ENCODE data around the gene PLCXD3.

The PLCXD3 gene

GRCh38 chr5:41425736-41426135, 84.7 kb downstream of the PLCXD3 start:
- H3K36me3 ChIP-seq (replicated peaks; ENCODE audit: low read depth, low read length) = no peaks in the 10 kb centered on the region
- H4K20me1 ChIP-seq (ENCODE audit: insufficient read depth, low read length) = no peaks in the 10 kb centered on the region
- TF ChIP-seq CTCF (IDR thresholded peaks at IDR 0.05; ENCODE audit: low read depth, low read length) = no peak
- TF ChIP-seq EZH2phosphoT487 (IDR thresholded peaks at IDR 0.05; ENCODE audit: low read depth) = no peak
- no peaks in the 10 kb centered on the region for H3K79me2 ChIP-seq (ENCODE audit: low read length)
- no peaks in the 10 kb centered on the region for H3K27me3 ChIP-seq (ENCODE audit: low read depth, low read length)
- no peak overlapping the region for H2AFZ ChIP-seq (ENCODE audit: low read depth, low read length)
- H3K9ac ChIP-seq (ENCODE audit: low read length) = no peak overlapping the region
- no peak overlapping the region for H3K27ac ChIP-seq (ENCODE audit: low read length)
- H3K4me3 ChIP-seq (ENCODE audit: low read length) = no peak overlapping the region
- H3K4me1 ChIP-seq (ENCODE audit: low read length) = no peaks in the 10 kb centered on the region
- H3K4me2 ChIP-seq (ENCODE audit: low read length) = no peak overlapping the region
- no peaks in the 10 kb centered on the region for H3K9me3 ChIP-seq (ENCODE audit: insufficient read depth, low read length)

- no peak overlapping the region for H3K27ac ChIP-seq (ENCODE audit: low read length)
- no peaks in the 10 kb centered on the region for H4K20me1 ChIP-seq (ENCODE audit: insufficient read depth, low read length)
- no peak overlapping the region for H3K9ac ChIP-seq (ENCODE audit: low read length)
- no peaks in the 10 kb centered on the region for H3K4me1 ChIP-seq (ENCODE audit: low read length)
- no peaks in the 10 kb centered on the region for H3K36me3 ChIP-seq (replicated peaks; ENCODE audit: low read depth, low read length)
- no peak overlapping the region for H3K4me2 ChIP-seq (ENCODE audit: low read length)
- no peak overlapping the region for H3K4me3 ChIP-seq (ENCODE audit: low read length)
- no peaks in the 10 kb centered on the region for H3K27me3 ChIP-seq (ENCODE audit: low read depth, low read length)
- H3K79me2 ChIP-seq (ENCODE audit: low read length) = no peaks in the 10 kb centered on the region
- TF ChIP-seq EZH2phosphoT487 (IDR thresholded peaks at IDR 0.05; ENCODE audit: low read depth) (no peak), CTCF (IDR thresholded peaks at IDR 0.05; ENCODE audit: low read depth, low read length) (no peak)
- H3K9me3 ChIP-seq (ENCODE audit: insufficient read depth, low read length) = no peaks in the 10 kb centered on the region
- no peak overlapping the region for H2AFZ ChIP-seq (ENCODE audit: low read depth, low read length)
Measured at GRCh38 chr5:41420492-41421067, 89.8 kb downstream of the PLCXD3 start.

- Histone ChIP-seq H3K27ac (ENCODE audit: low read length) (no peak overlapping the region), H3K4me1 (ENCODE audit: low read length) (no peaks in the 10 kb centered on the region), H3K4me2 (ENCODE audit: low read length) (no peak overlapping the region), H3K4me3 (ENCODE audit: low read length) (no peak overlapping the region), H3K9ac (ENCODE audit: low read length) (no peak overlapping the region), H3K79me2 (ENCODE audit: low read length) (no peaks in the 10 kb centered on the region), H4K20me1 (ENCODE audit: insufficient read depth, low read length) (no peaks in the 10 kb centered on the region), H3K27me3 (ENCODE audit: low read depth, low read length) (no peaks in the 10 kb centered on the region), H2AFZ (ENCODE audit: low read depth, low read length) (no peak overlapping the region), H3K9me3 (ENCODE audit: insufficient read depth, low read length) (no peaks in the 10 kb centered on the region), H3K36me3 (replicated peaks; ENCODE audit: low read depth, low read length) (no peaks in the 10 kb centered on the region)
- TF ChIP-seq CTCF (IDR thresholded peaks at IDR 0.05; ENCODE audit: low read depth, low read length) (no peak), EZH2phosphoT487 (IDR thresholded peaks at IDR 0.05; ENCODE audit: low read depth) (no peak)
Measured at GRCh38 chr5:41418220-41419031, 92.0 kb downstream of the PLCXD3 start.

GRCh38 chr5:41416336-41416735, 94.1 kb downstream of the PLCXD3 start:
- H3K9ac ChIP-seq (ENCODE audit: low read length) = no peak overlapping the region
- no peak overlapping the region for H3K27ac ChIP-seq (ENCODE audit: low read length)
- no peaks in the 10 kb centered on the region for H3K79me2 ChIP-seq (ENCODE audit: low read length)
- no peak overlapping the region for H3K4me2 ChIP-seq (ENCODE audit: low read length)
- H4K20me1 ChIP-seq (ENCODE audit: insufficient read depth, low read length) = no peaks in the 10 kb centered on the region
- H3K4me3 ChIP-seq (ENCODE audit: low read length) = no peak overlapping the region
- no peak overlapping the region for H2AFZ ChIP-seq (ENCODE audit: low read depth, low read length)
- H3K4me1 ChIP-seq (ENCODE audit: low read length) = no peaks in the 10 kb centered on the region
- H3K36me3 ChIP-seq (replicated peaks; ENCODE audit: low read depth, low read length) = no peaks in the 10 kb centered on the region
- H3K9me3 ChIP-seq (ENCODE audit: insufficient read depth, low read length) = no peaks in the 10 kb centered on the region
- no peaks in the 10 kb centered on the region for H3K27me3 ChIP-seq (ENCODE audit: low read depth, low read length)
- no peak for TF ChIP-seq CTCF (IDR thresholded peaks at IDR 0.05; ENCODE audit: low read depth, low read length)
- no peak for TF ChIP-seq EZH2phosphoT487 (IDR thresholded peaks at IDR 0.05; ENCODE audit: low read depth)
